ENCODE data around the gene WDR64. TPM values are rescaled to one million over a fixed set of nuclear protein-coding genes. Genes with fewer than 3 reads are reported as not detected.
"Not testable (repeated sequence)": the region's sequence is repeated elsewhere in the genome, so short reads cannot be mapped to it uniquely, and the experiment has no call there.

Gene WDR64
- total RNA-seq, 4 donors from 2014 or later, result not detected

- DNase-seq (ENCODE audit: low spot score), result no peak
- no peak for ATAC-seq (ENCODE audit: low FRiP score)
- no peak for TF ChIP-seq CTCF (IDR thresholded peaks at IDR 0.05)
Measured at GRCh38 chr1:241674805-241675384, 22.8 kb downstream of the WDR64 start.

- no peak for TF ChIP-seq CTCF (IDR thresholded peaks at IDR 0.05)
- no peak for ATAC-seq (ENCODE audit: low FRiP score)
- DNase-seq (ENCODE audit: low spot score), result no peak
Measured at GRCh38 chr1:241675983-241676382, 23.9 kb downstream of the WDR64 start.

GRCh38 chr1:241677201-241677600 is 25.1 kb downstream of the WDR64 start:
- DNase-seq (ENCODE audit: low spot score) (no peak), ATAC-seq (ENCODE audit: low FRiP score) (no peak)
- TF ChIP-seq CTCF (IDR thresholded peaks at IDR 0.05), result no peak

- no peak for TF ChIP-seq CTCF (IDR thresholded peaks at IDR 0.05)
Measured at GRCh38 chr1:241678536-241678935, 26.5 kb downstream of the WDR64 start.

GRCh38 chr1:241679404-241679803 is 27.3 kb downstream of the WDR64 start:
- DNase-seq (ENCODE audit: low spot score), result no peak
- no peak for ATAC-seq (ENCODE audit: low FRiP score)
- TF ChIP-seq CTCF (IDR thresholded peaks at IDR 0.05), result no peak

More at GRCh38 chr1:241678536-241678935, 26.5 kb downstream of the WDR64 start:
- no peak for DNase-seq (ENCODE audit: low spot score)
- no peak for ATAC-seq (ENCODE audit: low FRiP score)

- no peak for DNase-seq (ENCODE audit: low spot score)
- ATAC-seq (ENCODE audit: low FRiP score), result no peak
- TF ChIP-seq CTCF (IDR thresholded peaks at IDR 0.05), result no peak
Measured at GRCh38 chr1:241679961-241680360, 27.9 kb downstream of the WDR64 start.

- not testable (repeated sequence) for DNase-seq (ENCODE audit: low spot score); ATAC-seq (ENCODE audit: low FRiP score)
Measured at GRCh38 chr1:241681861-241682448, 29.9 kb downstream of the WDR64 start.
